SH-SY5Y (cell line): ENCODE results near the gene NR5A2.

Experiments
- GATA2 ChIP-seq: IDR thresholded peaks from 2 replicates; pipeline ENCODE4 v1.6.1; 2011; ENCODE audit warnings: mild to moderate bottlenecking, low read depth, low read length
- GATA3 ChIP-seq: IDR thresholded peaks from 2 replicates; pipeline ENCODE4 v1.6.1; 2011; ENCODE audit warnings: low read depth, mild to moderate bottlenecking, low read length, moderate library complexity

Gene NR5A2

DNA sequence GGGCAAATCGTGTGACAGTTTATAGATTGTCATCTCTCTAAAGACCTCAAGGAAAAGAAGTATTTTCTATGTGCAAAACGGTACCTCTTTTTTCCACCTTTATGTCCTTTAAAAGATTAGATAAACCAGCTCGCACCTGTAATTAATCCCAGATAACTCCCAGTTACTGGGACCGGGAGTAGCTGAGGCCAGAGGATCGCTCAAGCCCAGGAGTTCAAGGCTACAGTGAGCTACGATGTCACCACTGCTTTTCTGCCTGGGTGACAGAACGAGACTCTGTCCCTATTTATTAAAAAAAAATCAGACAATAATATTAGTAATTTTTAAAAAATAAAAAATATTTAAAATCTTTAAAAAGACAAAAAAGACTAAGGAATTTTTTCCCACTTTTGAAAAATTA is 141.4 kb downstream of the NR5A2 start:
- TF ChIP-seq GATA2 = no peak
- no peak for TF ChIP-seq GATA3

GRCh38 chr1:200172311-200172710 is 144.8 kb downstream of the NR5A2 start:
- TF ChIP-seq GATA2 (no peak), GATA3 (no peak)

DNA sequence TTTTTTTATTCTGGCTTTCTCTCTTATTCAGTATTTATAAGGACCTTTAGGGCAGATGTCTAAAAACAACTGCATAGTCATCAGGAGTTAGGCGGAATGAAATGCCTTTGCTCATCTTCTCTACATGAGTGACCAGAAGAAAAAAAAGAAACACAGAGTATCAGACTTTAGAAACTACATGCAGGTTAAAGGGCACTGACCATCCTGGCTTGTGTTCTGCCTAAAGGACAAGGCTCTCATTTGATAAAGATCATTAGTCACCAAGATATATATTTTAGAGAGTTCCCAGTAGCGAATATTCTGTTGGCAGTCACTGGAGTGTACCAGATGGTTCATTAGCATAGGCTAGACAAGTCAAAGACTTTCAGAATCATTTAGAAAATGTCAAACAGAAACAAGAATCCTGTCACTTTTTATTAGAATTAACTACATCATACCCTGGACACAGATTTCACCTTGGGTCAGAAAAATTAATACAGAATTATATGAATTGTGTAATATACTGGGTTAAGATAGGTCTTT is 145.6 kb downstream of the NR5A2 start:
- TF ChIP-seq GATA2 (no peak), GATA3 (no peak)

- TF ChIP-seq GATA3 (no peak), GATA2 (no peak)
Measured at GRCh38 chr1:200174525-200175295, 147.2 kb downstream of the NR5A2 start.

DNA sequence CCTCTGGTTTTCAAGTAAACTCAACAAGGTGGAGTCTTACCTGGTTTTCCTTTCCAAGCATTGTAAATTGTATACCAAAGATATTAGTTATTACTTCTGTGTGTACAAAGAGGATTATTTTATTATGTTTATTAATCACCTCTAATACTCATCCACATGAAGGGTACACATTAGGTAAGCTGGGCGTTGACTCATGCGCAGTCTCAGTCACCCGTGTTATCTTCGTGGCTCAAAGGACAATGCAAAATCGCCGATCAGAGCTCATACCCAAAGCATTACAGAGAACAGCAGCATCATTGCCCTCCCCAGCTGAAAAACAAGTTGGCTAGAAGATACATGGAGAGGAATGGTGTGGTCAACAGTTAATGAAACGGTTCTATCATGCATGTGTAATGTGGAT is 148.7 kb downstream of the NR5A2 start:
- TF ChIP-seq GATA3 (no peak), GATA2 (no peak)

DNA sequence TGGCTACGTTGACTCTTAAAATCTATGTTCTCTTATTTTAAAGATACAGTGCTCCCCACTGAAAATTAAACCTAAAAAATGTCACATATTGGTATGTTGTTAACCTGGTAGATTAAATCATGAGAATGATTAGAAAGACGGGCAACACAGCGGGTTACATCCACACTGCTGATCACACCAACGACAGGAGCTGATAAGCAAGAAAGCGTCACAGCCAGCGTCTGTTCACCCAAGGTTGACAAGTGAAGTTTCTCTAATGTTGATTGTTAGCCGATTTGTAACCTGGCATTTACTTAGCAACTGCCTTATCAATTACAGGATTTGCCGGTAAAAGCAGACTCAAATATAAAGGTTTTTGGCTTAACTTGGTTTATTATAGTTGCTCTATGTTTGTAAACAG is 149.3 kb downstream of the NR5A2 start:
- TF ChIP-seq GATA2 (no peak), GATA3 (no peak)

- TF ChIP-seq GATA2 = no peak
- no peak for TF ChIP-seq GATA3
Measured at GRCh38 chr1:200178340-200178739, 150.8 kb downstream of the NR5A2 start.

DNA sequence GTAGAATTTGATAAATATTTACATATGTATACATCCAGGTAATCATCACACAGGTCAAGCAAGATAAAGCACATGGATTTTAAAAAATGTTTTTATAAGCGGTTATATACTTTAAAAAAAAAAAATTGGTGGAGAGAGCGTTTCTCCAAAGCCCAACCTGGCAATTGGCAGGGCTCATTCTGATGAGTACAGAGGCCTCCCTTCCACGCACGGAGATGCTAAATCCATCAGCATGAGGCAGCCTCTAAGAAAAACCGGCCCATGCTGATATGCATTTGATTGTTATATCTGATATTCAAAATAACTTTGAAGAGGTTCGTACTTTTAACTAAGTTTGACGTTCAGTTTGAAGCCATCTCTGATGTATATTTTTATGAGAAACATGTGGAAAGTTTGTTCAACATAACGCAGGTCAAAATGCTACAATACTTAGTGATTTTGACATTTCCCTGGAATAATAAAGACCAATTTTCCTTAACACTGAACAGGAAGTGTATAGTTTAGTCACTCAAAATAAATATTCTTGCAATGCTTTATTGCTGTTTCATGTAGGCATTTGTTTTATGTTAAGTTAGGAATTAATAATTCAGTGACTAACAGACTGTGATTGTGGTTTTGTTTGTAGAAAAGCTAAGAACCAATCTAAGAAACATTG is 151.7 kb downstream of the NR5A2 start:
- no peak for TF ChIP-seq GATA2
- TF ChIP-seq GATA3 = no peak

DNA sequence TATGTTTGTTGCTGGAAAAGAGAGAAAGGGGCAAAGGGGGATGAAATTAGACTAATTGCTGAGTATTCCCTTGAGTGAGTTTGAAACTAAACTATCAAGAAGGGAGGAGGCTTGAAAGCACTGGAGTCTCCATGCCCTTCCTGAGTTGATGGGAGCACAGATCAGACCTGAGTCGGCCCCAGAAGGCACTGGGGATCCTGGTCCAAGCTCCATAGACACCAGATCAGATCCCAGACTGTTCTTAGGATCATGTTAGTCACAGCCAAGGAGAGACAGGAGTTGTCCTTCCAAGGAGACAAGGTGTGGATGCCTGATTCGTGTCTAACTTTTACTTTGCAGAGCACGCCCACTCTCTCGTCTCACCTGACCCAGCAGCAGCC is 152.3 kb downstream of the NR5A2 start:
- TF ChIP-seq GATA2 (no peak), GATA3 (no peak)

GRCh38 chr1:200180821-200181220 is 153.3 kb downstream of the NR5A2 start:
- TF ChIP-seq GATA3 (no peak), GATA2 (no peak)

DNA sequence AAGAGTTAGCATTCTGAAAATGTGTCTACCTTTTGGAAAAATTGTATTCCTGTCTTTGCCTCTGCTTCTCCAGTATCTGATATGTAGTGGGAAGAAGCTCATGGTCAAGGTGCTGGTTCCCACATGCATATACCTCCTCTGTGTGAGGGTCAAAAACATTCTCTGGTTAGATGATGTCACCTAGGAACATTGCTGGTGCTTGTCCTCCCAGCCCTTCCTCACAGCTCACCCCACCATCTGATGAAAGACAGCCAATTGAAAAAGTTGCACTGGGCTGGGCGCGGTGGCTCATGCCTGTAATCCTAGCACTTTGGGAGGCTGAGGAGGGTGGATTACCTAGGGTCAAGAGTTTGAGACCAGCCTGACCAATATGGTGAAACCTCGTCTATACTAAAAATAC is 154.4 kb downstream of the NR5A2 start:
- TF ChIP-seq GATA3 = no peak
- no peak for TF ChIP-seq GATA2

GRCh38 chr1:200182701-200183100 is 155.2 kb downstream of the NR5A2 start:
- no peak for TF ChIP-seq GATA2

DNA sequence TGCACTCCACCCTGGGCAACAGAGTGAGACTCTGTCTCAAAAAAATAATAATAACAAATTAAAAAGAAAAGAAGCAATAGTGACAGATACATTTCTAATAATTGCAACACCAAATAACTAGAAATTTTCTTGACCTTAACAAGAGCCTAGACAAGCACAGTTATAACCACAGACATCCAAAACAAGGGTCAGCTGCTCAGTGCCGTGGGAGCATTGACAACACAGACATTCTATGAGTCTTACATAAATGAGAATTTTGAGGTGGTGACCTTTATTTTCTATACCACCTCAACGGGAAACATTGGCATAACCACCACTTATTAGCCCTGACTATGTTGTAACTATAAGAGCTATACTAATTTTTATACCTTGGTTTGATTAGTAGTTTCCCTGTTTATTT is 156.1 kb downstream of the NR5A2 start:
- TF ChIP-seq GATA2 = no peak
- TF ChIP-seq GATA3 = no peak

DNA sequence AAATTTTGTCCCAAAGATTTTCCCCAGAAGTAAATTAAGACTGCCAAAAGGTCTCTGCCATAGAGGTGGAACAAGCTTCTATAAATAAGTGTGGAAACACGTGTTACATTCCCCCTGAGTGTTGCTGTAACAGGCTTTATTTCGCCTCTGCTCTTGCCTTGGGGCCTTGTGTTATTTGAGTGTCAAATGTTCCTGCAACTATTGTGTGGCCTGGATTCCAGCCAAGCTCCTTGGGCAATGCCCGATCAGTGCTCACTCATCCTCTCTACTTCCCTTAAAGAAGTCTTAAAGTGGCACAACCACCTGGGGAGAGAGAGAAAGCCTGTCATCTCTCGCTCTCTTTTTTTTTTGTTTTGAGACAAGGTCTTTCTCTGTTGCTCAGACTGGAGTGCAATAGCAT is 156.7 kb downstream of the NR5A2 start:
- TF ChIP-seq GATA2 = no peak

- TF ChIP-seq GATA2 (no peak), GATA3 (no peak)
Measured at GRCh38 chr1:200191993-200192392, 164.5 kb downstream of the NR5A2 start.

DNA sequence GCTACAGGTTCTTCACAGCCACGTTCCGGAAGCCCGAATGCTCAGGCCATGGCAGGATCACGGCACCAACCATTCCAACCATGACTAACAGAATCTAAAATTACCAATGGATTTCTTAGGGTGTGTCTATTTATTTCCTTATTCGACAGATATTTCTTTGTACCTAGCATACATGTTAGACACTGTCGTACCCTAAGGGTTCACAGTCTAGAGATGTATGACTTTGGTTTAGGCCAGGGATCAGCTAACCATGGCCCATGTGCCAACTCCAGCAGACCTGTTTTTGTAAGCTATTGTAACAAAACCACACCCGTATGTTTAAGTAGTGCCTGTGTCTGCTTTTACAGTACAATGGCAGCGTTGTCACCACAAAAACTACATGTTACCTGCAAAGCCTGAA is 167.0 kb downstream of the NR5A2 start:
- TF ChIP-seq GATA2 (no peak), GATA3 (no peak)

DNA sequence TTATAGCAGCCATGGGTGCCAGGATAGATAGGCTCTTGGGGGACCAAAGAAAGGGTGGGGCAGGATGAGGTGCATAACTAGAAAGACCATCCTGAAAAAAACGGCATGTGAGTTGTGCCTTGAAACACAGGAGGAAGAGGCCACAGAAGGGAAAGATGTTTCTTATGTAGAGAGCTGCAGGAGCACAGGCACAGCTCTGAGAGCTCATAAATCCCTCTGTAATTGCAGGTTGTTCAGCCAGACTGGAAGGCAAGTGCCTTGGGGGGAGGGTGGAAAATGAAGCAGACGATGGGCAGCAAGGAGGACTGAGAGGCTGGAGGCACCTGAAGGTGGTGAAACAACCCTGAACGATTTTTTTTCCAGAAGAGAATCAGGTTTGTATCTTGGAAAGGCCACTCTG is 170.7 kb downstream of the NR5A2 start:
- TF ChIP-seq GATA2 (no peak), GATA3 (no peak)
